Activated T-cell treated with anti-CD3 and anti-CD28 coated beads, Interleukin-2, amount 50 U/mL, for 24 hours (primary cell): ENCODE results near the gene IGFBP5.

ENCODE experiments used
- DNase-seq: peaks from one replicate; pipeline ENCODE4 v3.0.0-alpha.2; 2020
- H3K27ac Mint-ChIP-seq: 2 replicates; pipeline ENCODE4 v1.8.0; 2020; ENCODE audit warnings: mild to moderate bottlenecking, mixed read lengths
- H3K27me3 Mint-ChIP-seq: 2 replicates; pipeline ENCODE4 v1.8.0; 2020; ENCODE audit warnings: mixed read lengths
- H3K36me3 Mint-ChIP-seq: 2 replicates; pipeline ENCODE4 v1.8.0; 2020; ENCODE audit warnings: low read depth, mixed read lengths
- H3K4me1 Mint-ChIP-seq: 2 replicates; pipeline ENCODE4 v1.8.0; 2020; ENCODE audit warnings: low read depth, mixed read lengths
- H3K4me3 Mint-ChIP-seq: 2 replicates; pipeline ENCODE4 v1.8.0; 2020; ENCODE audit warnings: mild to moderate bottlenecking, moderate library complexity, mixed read lengths
- H3K9me3 Mint-ChIP-seq: 2 replicates; pipeline ENCODE4 v1.8.0; 2020; ENCODE audit warnings: mixed read lengths

Gene IGFBP5

GRCh38 chr2:216724190-216724589 lies 28.8 kb upstream of the IGFBP5 start:
- Mint-ChIP-seq H3K27ac (no peak overlapping the region), H3K4me3 (no peak overlapping the region), H3K36me3 (no peaks in the 10 kb centered on the region), H3K4me1 (no peaks in the 10 kb centered on the region), H3K27me3 (no peaks in the 10 kb centered on the region), H3K9me3 (no peaks in the 10 kb centered on the region)
- no peak for DNase-seq

- no peak for DNase-seq
- no peak overlapping the region for H3K4me3 Mint-ChIP-seq
- no peaks in the 10 kb centered on the region for H3K36me3 Mint-ChIP-seq
- no peak overlapping the region for H3K27ac Mint-ChIP-seq
- H3K9me3 Mint-ChIP-seq = no peaks in the 10 kb centered on the region
- no peaks in the 10 kb centered on the region for H3K27me3 Mint-ChIP-seq
- H3K4me1 Mint-ChIP-seq = no peaks in the 10 kb centered on the region
Measured at GRCh38 chr2:216721141-216721540, 25.8 kb upstream of the IGFBP5 start.

GRCh38 chr2:216720722-216721121 lies 25.4 kb upstream of the IGFBP5 start:
- H3K4me3 Mint-ChIP-seq = no peak overlapping the region
- no peaks in the 10 kb centered on the region for H3K4me1 Mint-ChIP-seq
- DNase-seq = no peak
- H3K36me3 Mint-ChIP-seq = no peaks in the 10 kb centered on the region
- H3K27me3 Mint-ChIP-seq = no peaks in the 10 kb centered on the region
- H3K27ac Mint-ChIP-seq = no peak overlapping the region
- no peaks in the 10 kb centered on the region for H3K9me3 Mint-ChIP-seq

- no peak overlapping the region for H3K27ac Mint-ChIP-seq
- no peak overlapping the region for H3K4me3 Mint-ChIP-seq
- H3K27me3 Mint-ChIP-seq = peaks cover 7% of the 10 kb centered on the region
- no peaks in the 10 kb centered on the region for H3K4me1 Mint-ChIP-seq
- no peaks in the 10 kb centered on the region for H3K36me3 Mint-ChIP-seq
- DNase-seq = no peak
- H3K9me3 Mint-ChIP-seq = no peaks in the 10 kb centered on the region
Measured at GRCh38 chr2:216717907-216718615, 22.7 kb upstream of the IGFBP5 start.

- Mint-ChIP-seq H3K27ac (no peak overlapping the region), H3K36me3 (no peaks in the 10 kb centered on the region), H3K27me3 (peaks cover 7% of the 10 kb centered on the region), H3K9me3 (no peaks in the 10 kb centered on the region), H3K4me3 (no peak overlapping the region), H3K4me1 (no peaks in the 10 kb centered on the region)
- no peak for DNase-seq
Measured at GRCh38 chr2:216717491-216717901, 22.1 kb upstream of the IGFBP5 start.

GRCh38 chr2:216716109-216716508 lies 20.8 kb upstream of the IGFBP5 start:
- Mint-ChIP-seq H3K27ac (no peak overlapping the region), H3K4me1 (no peaks in the 10 kb centered on the region), H3K4me3 (no peak overlapping the region), H3K27me3 (peaks cover 7% of the 10 kb centered on the region), H3K9me3 (no peaks in the 10 kb centered on the region), H3K36me3 (no peaks in the 10 kb centered on the region)
- DNase-seq = no peak

- no peak overlapping the region for H3K4me3 Mint-ChIP-seq
- H3K27me3 Mint-ChIP-seq = peaks cover 7% of the 10 kb centered on the region
- no peak overlapping the region for H3K27ac Mint-ChIP-seq
- no peak for DNase-seq
- H3K4me1 Mint-ChIP-seq = no peaks in the 10 kb centered on the region
- no peaks in the 10 kb centered on the region for H3K36me3 Mint-ChIP-seq
- H3K9me3 Mint-ChIP-seq = no peaks in the 10 kb centered on the region
Measured at GRCh38 chr2:216715402-216715974, 20.1 kb upstream of the IGFBP5 start.

- H3K27me3 Mint-ChIP-seq = peaks cover 7% of the 10 kb centered on the region
- H3K36me3 Mint-ChIP-seq = no peaks in the 10 kb centered on the region
- H3K27ac Mint-ChIP-seq = no peak overlapping the region
- no peak overlapping the region for H3K4me3 Mint-ChIP-seq
- no peak for DNase-seq
- peaks cover 4% of the 10 kb centered on the region for H3K9me3 Mint-ChIP-seq
- H3K4me1 Mint-ChIP-seq = no peaks in the 10 kb centered on the region
Measured at GRCh38 chr2:216714376-216714775, 19.0 kb upstream of the IGFBP5 start.

GRCh38 chr2:216713691-216714336 lies 18.5 kb upstream of the IGFBP5 start:
- no peaks in the 10 kb centered on the region for H3K36me3 Mint-ChIP-seq
- H3K4me3 Mint-ChIP-seq = no peak overlapping the region
- peaks cover 7% of the 10 kb centered on the region for H3K27me3 Mint-ChIP-seq
- H3K27ac Mint-ChIP-seq = no peak overlapping the region
- H3K9me3 Mint-ChIP-seq = peaks cover 5% of the 10 kb centered on the region
- no peaks in the 10 kb centered on the region for H3K4me1 Mint-ChIP-seq
- no peak for DNase-seq

- no peaks in the 10 kb centered on the region for H3K36me3 Mint-ChIP-seq
- no peak for DNase-seq
- H3K9me3 Mint-ChIP-seq = peaks cover 5% of the 10 kb centered on the region
- H3K27ac Mint-ChIP-seq = no peak overlapping the region
- no peaks in the 10 kb centered on the region for H3K4me1 Mint-ChIP-seq
- H3K4me3 Mint-ChIP-seq = no peak overlapping the region
- peaks cover 7% of the 10 kb centered on the region for H3K27me3 Mint-ChIP-seq
Measured at GRCh38 chr2:216711348-216711747, 16.0 kb upstream of the IGFBP5 start.

- no peak overlapping the region for H3K27ac Mint-ChIP-seq
- peaks cover 7% of the 10 kb centered on the region for H3K27me3 Mint-ChIP-seq
- no peaks in the 10 kb centered on the region for H3K36me3 Mint-ChIP-seq
- no peak overlapping the region for H3K4me3 Mint-ChIP-seq
- no peak for DNase-seq
- H3K9me3 Mint-ChIP-seq = peaks cover 5% of the 10 kb centered on the region
- no peaks in the 10 kb centered on the region for H3K4me1 Mint-ChIP-seq
Measured at GRCh38 chr2:216710551-216711301, 15.4 kb upstream of the IGFBP5 start.

- Mint-ChIP-seq H3K27ac (no peak overlapping the region), H3K4me1 (no peaks in the 10 kb centered on the region), H3K27me3 (peaks cover 11% of the 10 kb centered on the region), H3K36me3 (no peaks in the 10 kb centered on the region), H3K9me3 (no peaks in the 10 kb centered on the region), H3K4me3 (no peak overlapping the region)
- no peak for DNase-seq
Measured at GRCh38 chr2:216702756-216703155, 7.4 kb upstream of the IGFBP5 start.

GRCh38 chr2:216701544-216701943 lies 6.2 kb upstream of the IGFBP5 start:
- H3K4me3 Mint-ChIP-seq = no peak overlapping the region
- H3K27ac Mint-ChIP-seq = no peak overlapping the region
- H3K27me3 Mint-ChIP-seq = peaks cover 21% of the 10 kb centered on the region
- H3K9me3 Mint-ChIP-seq = no peaks in the 10 kb centered on the region
- H3K36me3 Mint-ChIP-seq = no peaks in the 10 kb centered on the region
- no peaks in the 10 kb centered on the region for H3K4me1 Mint-ChIP-seq
- DNase-seq = no peak

- H3K9me3 Mint-ChIP-seq = no peaks in the 10 kb centered on the region
- no peaks in the 10 kb centered on the region for H3K36me3 Mint-ChIP-seq
- no peaks in the 10 kb centered on the region for H3K4me1 Mint-ChIP-seq
- DNase-seq = no peak
- H3K4me3 Mint-ChIP-seq = no peak overlapping the region
- H3K27ac Mint-ChIP-seq = no peak overlapping the region
- peaks cover 29% of the 10 kb centered on the region for H3K27me3 Mint-ChIP-seq
Measured at GRCh38 chr2:216700781-216701180, 5.4 kb upstream of the IGFBP5 start.
